ENCODE data around the gene TSFM.

TSFM gene

GRCh38 chr12:57844709-57845477, 62.3 kb downstream of the TSFM start:
- TF ChIP-seq CTCF (IDR thresholded peaks at IDR 0.05; ENCODE audit: control insufficient read depth, extremely low read depth, insufficient read depth): no peak
- peak overlapping the region; percentile 97 for H3K4me3 ChIP-seq (ENCODE audit: low read depth, low read length)
- peak; percentile 50 for DNase-seq (ENCODE audit: low read depth)

- no peak for TF ChIP-seq CTCF (IDR thresholded peaks at IDR 0.05; ENCODE audit: control insufficient read depth, extremely low read depth, insufficient read depth)
- no peak for DNase-seq (ENCODE audit: low read depth)
- H3K4me3 ChIP-seq (ENCODE audit: low read depth, low read length): peak overlapping the region; percentile 97
These were observed 63.1 kb downstream of the TSFM start for GRCh38 chr12:57845478-57846284.

- no peak for TF ChIP-seq CTCF (IDR thresholded peaks at IDR 0.05; ENCODE audit: control insufficient read depth, extremely low read depth, insufficient read depth)
- DNase-seq (ENCODE audit: low read depth): no peak
- peak overlapping the region; percentile 97 for H3K4me3 ChIP-seq (ENCODE audit: low read depth, low read length)
These were observed 63.6 kb downstream of the TSFM start for GRCh38 chr12:57846285-57846576.

GRCh38 chr12:57846577-57847319, 64.2 kb downstream of the TSFM start, which contains the start of gene CTDSP2:
Gene CTDSP2, minus strand, starts transcription at chr12:57846729. Its CDS starts 294 bp downstream, at chr12:57846435.
- DNase-seq (ENCODE audit: low read depth): peak; percentile 93
- no peak for TF ChIP-seq CTCF (IDR thresholded peaks at IDR 0.05; ENCODE audit: control insufficient read depth, extremely low read depth, insufficient read depth)

More at GRCh38 chr12:57846577-57847319, 64.2 kb downstream of the TSFM start, which contains the start of gene CTDSP2:
- H3K4me3 ChIP-seq (ENCODE audit: low read depth, low read length): peak within 1 kb of the TSS; percentile 97

All from LNCaP clone FGC (cell line).